MM.1S (cell line): ENCODE data around the gene APPBP2.

Source experiments
- CTCF ChIP-seq: fragments of 300-600 bp; sonication (generic); IDR thresholded peaks from 2 replicates; pipeline ENCODE4 v1.5.1; 2016; ENCODE audit warnings: antibody characterized with exemption, low read length, mixed read lengths
- EZH2 ChIP-seq: fragments of 300-600 bp; sonication (generic); optimal IDR thresholded peaks from 2 replicates; pipeline ENCODE3; 2017; ENCODE audit warnings: low read depth, mild to moderate bottlenecking, antibody characterized with exemption, low read length, mixed read lengths

DNA sequence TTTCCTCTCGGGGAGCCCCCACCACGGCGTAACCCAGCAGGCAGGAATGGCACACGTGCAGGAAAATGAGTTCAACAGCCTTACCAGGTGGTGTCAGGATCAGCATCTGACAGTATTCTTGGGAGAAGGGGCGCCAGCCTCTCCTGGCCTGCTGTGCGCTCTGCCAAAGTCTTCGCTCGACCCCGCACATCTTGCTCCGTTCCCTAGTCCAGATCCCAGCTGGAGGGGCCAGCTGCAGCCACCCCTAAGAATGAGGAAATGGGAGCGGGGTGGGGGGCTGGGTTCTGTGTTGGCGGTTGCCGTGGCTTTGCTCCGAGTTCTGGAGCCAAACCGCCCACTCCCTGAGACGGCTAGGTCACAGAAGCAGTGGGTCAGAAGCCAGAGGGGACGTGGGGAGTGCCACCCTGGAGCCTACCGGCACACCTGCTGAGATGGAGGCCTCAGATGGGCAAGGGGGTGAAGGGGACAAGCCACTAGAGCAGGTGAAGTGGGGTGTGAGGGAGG lies 103.8 kb downstream of the APPBP2 start, which contains the start of gene CHCT1:
- TF ChIP-seq CTCF (no peak), EZH2 (no peak)
